Raji (cell line): ENCODE data around the gene ZFX.

Source experiments
- POLR2A ChIP-seq: IDR thresholded peaks from 2 replicates; pipeline ENCODE4 v1.6.1; 2011; ENCODE audit warnings: low read depth, low read length, control low read depth; ENCODE audit not compliant: insufficient read depth

The ZFX gene

DNA sequence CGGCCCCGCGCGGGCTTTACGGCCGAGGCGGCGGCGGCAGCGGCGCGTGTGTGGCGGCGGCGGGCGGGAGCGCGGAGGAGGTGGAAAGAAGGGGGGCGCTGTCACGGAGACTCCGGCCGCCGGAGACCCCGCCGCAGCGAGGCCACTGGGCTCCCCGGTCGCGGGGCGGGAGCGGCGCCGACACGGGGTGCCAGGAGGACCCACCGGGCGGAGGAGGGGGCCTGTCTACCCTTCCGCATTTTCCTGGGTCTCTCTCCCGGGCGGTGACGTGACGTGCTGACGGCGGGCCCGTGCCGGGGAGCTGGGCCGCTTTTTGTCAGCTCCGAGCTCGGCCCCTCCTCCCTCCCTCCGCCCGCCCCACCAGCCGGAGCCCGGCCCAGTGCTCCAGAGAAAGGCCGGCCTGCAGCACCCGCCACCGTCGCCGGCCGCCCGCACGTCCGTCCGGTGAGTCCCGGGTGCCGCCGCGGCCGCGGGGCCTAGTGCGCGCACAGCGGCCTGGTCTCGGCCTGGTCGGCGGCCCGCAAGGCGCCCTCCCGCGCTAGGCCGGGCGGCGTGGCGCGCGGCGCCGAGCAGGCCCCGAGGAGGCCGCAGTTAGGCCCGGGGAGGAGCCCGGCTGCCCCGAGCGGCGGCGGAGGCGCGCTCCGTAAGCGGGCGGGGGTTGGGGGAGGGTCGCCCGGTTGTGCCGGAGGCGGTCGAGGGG, at the start of gene ZFX:
TSS of gene ZFX (plus strand) at position 379 of the 700 bp plus-strand sequence. CDS start 23,014 bp downstream, outside the sequence.
- TF ChIP-seq POLR2A = peak; percentile 51; the same call in 1 of the 2 replicates

DNA sequence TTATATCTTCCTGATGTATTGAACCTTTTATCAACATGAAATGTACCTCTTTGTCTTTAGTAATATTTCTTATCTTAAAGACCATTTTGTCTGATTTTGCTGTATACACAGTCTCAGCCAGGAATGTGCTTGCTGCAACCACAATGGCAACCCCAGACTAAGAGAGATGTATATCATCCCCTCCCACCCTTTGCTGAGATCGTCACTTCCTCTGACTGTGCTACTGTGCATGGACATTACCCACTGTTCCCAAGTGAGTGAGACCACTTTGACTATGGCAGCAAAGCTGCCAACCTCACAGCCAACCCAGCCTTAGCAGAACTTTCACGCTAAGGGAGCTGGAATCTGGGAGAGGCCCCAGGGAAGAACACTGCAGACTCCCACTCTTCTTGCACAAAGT, 48.8 kb upstream of the ZFX start:
- TF ChIP-seq POLR2A = no peak

DNA sequence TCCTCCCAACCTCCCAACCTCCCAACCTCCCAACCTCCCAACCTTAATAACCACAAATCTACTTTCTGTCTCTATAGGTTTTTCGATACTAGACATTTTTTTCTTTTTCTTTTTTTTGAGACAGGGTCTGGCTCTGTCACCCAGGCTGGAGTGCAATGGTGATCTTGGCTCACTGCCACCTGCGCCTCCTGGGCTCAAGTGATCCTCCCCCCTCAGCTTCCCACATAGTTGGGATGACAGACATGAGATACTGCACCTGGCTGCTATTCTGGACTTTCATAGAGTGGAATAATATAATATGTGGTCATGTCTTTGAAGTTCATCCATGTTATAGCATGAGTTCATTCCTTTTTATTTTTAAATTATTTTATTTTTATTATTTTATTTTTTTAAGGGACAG, 39.5 kb upstream of the ZFX start:
- no peak for TF ChIP-seq POLR2A

DNA sequence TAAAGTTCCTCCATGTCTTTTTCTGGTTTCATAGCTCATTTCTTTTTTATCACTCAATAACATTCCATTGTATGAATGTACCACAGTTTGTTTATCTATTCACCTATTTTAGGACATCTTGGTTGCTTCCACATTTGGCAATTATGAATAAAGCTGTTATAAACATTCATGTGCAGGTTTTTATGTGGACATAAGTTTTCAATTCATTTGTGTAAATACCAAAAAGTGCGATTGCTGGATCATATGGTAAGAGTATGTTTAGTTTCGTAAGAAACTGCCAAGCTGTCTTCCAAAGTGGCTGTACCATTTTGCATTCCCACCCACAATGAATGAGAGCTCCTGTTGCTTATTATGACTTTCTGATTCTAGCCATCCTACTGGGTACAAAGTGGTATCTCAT, 36.3 kb upstream of the ZFX start:
- TF ChIP-seq POLR2A = no peak

DNA sequence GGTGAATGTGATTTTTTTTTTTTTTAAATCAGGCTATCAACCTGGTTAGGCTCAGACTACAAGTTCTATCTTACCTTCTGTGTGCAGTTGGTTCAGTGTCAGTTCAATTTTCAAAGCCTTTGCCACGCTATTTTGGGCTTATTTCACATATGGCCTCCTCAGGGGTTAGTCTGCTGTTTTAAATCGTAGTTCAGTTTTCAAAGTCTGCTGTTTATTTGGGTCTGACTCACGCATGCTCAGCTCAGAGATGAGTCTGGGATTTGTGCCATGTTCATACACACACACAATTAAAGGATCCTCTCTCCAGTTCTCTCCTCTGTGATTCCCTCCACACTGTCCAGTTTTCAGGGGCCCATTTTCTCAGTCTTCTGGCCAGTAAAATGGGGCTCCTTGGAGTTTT, 32.3 kb upstream of the ZFX start:
- TF ChIP-seq POLR2A = no peak

DNA sequence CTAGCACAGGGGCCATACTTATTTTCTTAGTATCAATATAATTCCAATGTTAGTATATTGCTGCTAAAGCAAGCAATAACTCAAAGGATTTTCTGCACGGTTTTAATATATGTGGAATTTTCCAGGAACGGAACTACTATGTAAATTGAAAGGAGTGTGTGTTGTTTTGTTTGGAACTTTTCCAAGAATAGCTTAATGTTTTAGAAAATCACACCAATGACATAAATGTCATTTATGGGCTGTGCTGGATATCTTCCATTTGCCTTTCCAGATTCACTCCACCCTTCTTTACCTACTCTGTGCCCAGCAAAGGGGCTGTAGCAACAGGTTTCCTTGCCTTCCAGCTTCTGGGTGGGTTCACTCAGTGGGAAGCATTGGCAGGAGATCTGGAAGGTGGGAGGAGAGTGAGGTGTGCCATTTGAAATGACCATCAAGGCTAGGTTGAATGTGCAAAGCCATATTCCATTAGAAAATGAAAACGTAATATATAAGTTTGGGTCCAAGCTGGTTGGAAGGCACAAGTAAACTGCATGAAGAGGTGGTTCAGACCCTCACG, 25.2 kb upstream of the ZFX start:
- no peak for TF ChIP-seq POLR2A

DNA sequence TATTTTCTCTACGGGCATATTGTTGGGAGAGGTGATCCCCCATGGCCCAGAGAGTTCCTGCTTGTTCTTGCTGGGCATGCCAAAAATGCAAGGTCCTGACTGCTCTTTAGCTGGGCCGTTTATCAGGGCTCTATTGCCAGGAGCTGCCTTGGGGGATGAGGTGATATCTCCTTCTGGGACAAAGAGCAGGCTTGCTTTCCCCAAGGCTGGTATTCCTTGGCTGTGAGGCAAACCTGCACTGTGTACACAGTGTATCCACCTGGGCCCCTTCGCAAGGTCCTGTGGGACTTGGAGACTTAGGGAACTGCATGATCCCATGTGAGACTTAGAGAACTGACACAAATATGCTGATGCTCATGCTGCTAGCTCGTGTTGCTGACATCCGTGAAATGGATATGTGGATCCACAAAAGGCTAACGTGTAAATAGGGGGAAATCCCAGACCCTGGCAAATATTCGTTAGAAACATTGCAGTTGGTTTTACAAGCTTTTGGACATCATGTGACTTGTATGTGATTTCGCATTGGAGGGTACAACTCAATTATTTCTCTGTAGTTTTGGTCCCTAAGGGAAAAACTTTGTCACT, 24.4 kb upstream of the ZFX start:
- no peak for TF ChIP-seq POLR2A

DNA sequence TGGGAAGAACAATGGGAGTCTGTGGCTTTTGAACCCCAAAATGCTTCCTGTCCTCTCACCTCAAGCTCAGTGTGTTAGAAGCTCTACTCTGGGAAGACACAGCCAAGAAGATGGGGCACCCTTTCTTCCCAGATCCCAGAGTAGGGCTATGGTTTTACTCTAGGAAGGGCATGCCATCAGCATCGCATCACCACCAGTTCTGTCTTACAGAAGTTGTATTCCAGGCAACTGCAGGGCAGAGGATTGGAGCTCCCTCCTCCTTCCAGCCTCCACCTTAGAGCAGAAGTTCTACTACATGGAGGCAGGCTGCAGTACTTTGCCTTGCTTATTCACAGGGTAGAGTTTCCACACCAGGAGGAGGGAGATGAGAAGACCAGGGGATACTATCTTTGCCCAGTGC, 18.1 kb upstream of the ZFX start:
- TF ChIP-seq POLR2A = no peak

DNA sequence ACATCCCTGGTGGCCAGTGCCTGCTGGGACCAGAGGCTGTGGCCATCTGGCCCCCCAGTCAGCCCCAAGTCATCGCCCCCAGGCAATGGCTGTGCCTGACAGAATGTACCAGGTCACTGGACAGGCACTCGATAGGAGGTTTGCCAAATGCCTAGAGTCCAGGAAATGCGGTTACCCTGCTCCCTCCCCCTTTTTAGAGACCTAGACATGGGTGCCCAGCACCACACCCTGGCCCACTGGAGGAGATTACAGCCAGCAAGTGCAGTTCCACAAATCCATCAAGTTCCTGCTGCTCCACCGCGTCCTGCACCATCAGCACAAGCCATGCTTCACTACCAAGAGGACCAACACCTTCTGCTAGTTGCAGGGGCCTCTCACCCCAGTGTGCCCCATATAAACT, 16.2 kb upstream of the ZFX start:
- no peak for TF ChIP-seq POLR2A

DNA sequence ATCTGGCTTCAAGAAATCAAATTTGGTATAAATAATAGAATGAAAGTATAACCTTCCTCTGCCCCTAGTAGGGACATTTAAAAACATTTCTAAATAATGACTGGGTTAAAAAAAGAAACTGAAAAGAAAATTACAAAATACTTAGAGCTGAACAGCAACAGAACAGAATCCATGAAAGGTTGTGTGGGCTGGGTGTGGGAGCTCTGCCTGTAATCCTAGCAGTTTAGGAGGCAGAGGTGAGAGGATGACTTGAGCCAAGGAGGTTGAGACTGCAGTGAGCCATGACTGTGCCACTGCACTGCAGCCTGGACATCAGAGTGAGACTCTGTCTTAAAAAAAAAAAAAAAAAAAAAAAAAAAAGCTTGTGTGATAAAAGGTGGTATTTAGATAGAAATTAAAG, 12.3 kb upstream of the ZFX start:
- no peak for TF ChIP-seq POLR2A

DNA sequence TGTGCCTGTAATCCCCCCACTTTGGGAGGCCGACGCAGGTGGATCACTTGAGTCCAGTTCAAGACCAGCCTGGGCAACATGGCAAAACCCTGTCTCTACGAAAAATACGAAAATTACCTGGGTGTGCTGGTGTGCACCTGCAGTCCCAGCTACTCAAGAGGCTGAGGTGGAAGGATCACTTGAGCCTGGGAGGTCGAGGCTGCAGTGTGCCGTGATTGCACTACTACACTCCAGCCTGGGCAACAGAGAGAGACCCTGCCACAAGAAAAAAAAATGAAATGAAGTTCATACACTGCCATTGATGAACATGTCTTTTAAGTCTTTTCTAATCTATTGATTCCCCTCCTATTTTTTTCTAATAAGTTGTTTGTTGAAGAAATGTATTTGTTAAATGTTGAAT, 5.0 kb upstream of the ZFX start:
- no peak for TF ChIP-seq POLR2A

DNA sequence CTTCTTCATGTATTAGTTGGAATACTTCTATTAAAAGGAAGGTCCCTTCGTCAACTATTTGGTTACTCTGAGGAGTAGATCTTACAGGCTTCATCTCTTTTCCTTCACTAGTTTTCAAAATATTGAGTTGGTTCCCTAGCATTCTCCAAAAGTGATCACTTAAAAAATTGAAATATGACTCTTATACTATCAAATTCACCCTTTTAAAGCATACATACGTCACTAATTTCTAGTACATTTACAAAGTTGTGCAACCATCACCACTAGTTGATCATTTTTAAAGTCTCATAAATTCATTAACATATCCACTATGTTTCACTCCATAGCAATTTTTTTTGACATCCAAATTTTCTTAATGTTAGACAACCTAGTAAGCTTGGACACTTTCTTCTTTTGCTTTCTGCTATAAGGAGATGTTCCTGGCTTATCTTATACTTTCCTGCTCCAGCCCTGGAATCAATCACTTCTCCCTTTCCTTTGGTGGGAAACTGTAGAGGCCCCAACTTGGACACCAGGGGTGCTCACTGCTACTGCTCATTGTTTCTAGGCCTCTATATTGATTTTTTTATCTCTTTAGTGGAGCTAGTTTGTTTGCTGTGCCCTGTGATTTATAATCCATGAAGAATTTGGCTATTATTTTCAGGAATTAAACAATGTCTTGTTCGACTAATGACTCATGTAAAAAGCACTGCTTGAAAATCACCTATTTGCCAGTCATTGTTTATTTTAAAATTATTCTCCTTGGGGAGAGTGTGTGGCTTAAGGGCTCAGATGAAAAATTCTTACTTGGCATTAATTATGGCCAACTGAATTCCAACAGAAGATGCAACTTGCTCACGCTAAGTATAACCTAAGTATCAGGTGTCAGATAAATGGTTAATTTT, 4.0 kb upstream of the ZFX start:
- TF ChIP-seq POLR2A = no peak

DNA sequence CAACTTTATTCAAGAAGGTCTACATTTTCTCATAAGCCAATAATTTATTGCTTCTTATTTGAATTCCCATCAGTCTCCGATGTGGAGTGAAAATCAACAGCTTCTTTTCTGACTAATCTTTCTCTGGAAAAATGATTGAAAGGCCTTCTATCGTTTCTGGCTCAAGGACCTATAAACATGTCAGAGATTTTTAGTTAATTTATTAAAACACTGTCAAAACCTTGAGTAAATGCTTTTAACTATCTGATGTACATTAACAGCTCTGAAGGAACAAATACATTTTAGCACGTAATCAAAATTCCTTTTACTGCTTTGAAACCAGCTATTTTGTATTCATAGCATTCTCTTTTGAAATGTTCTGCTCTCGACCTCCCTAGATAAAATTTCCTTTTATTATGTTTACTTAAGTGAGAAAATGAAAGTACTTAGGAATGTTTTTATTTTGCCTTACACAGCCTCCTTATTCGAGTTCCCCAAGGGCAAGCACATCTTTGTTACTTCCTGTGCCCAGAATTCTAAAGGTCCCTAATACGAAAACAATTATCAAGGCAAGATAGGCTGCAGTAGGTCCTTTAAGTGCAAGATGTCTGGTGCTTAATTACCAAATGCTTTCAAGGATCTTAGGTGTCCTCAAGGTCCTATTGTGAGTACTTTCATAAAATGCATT, 3.1 kb upstream of the ZFX start:
- no peak for TF ChIP-seq POLR2A

DNA sequence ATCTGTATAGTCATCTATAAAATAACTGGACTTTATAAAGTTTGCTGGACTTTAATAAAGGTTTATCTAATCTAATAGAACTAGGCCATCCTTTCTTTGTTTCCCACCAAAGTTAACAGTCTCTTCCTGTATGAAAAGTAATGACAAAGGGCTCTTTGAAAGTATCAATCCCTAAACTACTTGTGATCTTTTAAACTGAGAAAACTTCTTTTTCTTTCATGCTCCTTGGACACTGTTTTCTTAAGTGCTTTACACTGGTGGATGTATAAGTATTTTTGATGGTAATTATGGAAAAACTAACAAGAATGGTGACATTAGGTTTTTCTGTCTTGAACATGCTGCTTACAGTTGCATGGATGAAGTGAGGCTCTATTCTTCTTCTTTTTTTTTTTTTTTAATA, 2.4 kb upstream of the ZFX start:
- TF ChIP-seq POLR2A = no peak

DNA sequence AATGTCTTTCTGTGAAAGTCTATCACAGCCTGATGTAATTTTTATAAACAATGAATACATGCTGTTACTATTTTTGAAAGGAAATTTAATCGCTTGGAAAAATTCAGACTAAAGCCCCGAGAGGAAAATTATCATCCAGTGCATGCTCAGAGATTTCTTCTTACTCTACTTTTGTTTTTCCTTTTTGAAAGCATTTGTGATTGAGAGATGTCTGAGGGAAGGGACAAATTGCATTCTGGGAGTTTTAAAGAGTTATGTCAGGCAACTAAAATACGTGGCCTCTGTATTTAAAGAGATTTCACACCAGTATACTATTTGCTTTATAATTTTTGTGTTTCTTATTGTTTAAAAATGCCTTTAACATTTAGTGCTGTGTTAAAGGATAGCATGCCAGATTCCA, 1.4 kb upstream of the ZFX start:
- no peak for TF ChIP-seq POLR2A
